ENCODE measurements around the gene OR6T1.

GRCh38 chr11:123904932-123905331 lies 38.7 kb downstream of the OR6T1 start:
- TF ChIP-seq EZH2 (IDR thresholded peaks at IDR 0.05) = no peak
- no peak for TF ChIP-seq POLR2AphosphoS5 (IDR thresholded peaks at IDR 0.05; ENCODE audit: borderline replicate concordance, low read depth, low read length)
- no peak for TF ChIP-seq FOXP2 (optimal IDR thresholded peaks at IDR 0.05; ENCODE audit: control extremely low read depth, extremely low read length, insufficient read depth)

Data from SK-N-MC (cell line).